ENCODE data around the gene MB21D2. TPM values are rescaled to one million over a fixed set of nuclear protein-coding genes. Genes with fewer than 3 reads are reported as not detected.

MB21D2 gene
- total and polyA plus RNA-seq, 2 experiments from 2014 or later = 8.1 to 35.9 TPM

GRCh38 chr3:192817506-192817905, 100.2 kb downstream of the MB21D2 start:
- peak; percentile 17; the same call in 2 of the 3 replicates for ATAC-seq
- no peak overlapping the region; the same call in 2 of the 3 replicates for H3K4me3 Mint-ChIP-seq
- peak overlapping the region; percentile 41 for H3K27ac Mint-ChIP-seq
- no peak for DNase-seq (ENCODE audit: low spot score)
- H3K4me3 ChIP-seq = no peak overlapping the region
- H3K4me2 ChIP-seq = no peak overlapping the region
- no peaks in the 10 kb centered on the region for H3K9me2 ChIP-seq (ENCODE audit: insufficient read depth)
- H3F3A ChIP-seq (replicated peaks; ENCODE audit: low read depth) = no peaks in the 10 kb centered on the region
- H4K20me1 ChIP-seq (replicated peaks; ENCODE audit: insufficient read depth) = peaks cover 7% of the 10 kb centered on the region; the same call in 1 of the 2 replicates
- no peaks in the 10 kb centered on the region for H3K9me3 Mint-ChIP-seq
- H3K27me3 ChIP-seq (ENCODE audit: insufficient read depth) = no peaks in the 10 kb centered on the region
- H3K79me2 ChIP-seq (replicated peaks; ENCODE audit: insufficient read depth) = peaks cover 75% of the 10 kb centered on the region
- no peak overlapping the region for H2AFZ ChIP-seq
- H3K4me1 ChIP-seq (ENCODE audit: insufficient read depth) = peaks cover 34% of the 10 kb centered on the region
- no peak overlapping the region for H3K27ac ChIP-seq (ENCODE audit: low read depth)
- TF ChIP-seq EZH2 (IDR thresholded peaks at IDR 0.05; ENCODE audit: low read depth, unreplicated experiment) = no peak
- TF ChIP-seq JUNB (IDR thresholded peaks at IDR 0.05; ENCODE audit: unreplicated experiment) = no peak
- TF ChIP-seq STAT1 (IDR thresholded peaks at IDR 0.05; ENCODE audit: unreplicated experiment) = no peak
- TF ChIP-seq CTCF (conservative IDR thresholded peaks at IDR 0.05; ENCODE audit: low read depth in 2 of 2) = peak in 1 of 2 experiments; percentile 24; a peak in 1 of 4 replicates
- TF ChIP-seq CREB1 (CRISPR knock-in tag; IDR thresholded peaks at IDR 0.05; ENCODE audit: low read depth) = no peak
- H3K27me3 Mint-ChIP-seq (ENCODE audit: insufficient read depth, low read depth, poor library complexity) = no peaks in the 10 kb centered on the region
- no peaks in the 10 kb centered on the region for H3K36me3 ChIP-seq (ENCODE audit: insufficient read depth)
- H3K4me1 Mint-ChIP-seq = peaks cover 56% of the 10 kb centered on the region
- H3K36me3 Mint-ChIP-seq (ENCODE audit: low read depth) = no peaks in the 10 kb centered on the region

DNA sequence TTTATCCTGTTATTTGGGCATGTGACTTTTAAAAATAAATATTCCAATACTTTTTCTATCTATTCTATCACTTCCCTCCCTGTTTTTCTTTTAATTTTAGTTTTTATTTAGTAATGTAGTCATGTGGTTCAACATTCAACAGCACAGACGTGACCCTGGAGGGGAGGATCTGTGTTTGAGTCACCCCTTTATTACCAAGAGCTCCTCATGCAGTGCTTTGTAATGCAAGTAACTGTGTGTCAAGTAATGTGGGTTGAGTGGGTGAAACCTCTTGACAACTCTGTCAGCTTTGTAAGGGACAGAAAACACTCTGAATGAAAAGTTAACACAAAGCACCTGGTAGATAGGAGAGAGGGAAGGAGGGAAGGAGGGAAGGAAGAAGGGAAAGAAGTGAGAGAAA, 100.6 kb downstream of the MB21D2 start:
- no peaks in the 10 kb centered on the region for H3K9me2 ChIP-seq (ENCODE audit: insufficient read depth)
- H3K36me3 ChIP-seq (ENCODE audit: insufficient read depth) = no peaks in the 10 kb centered on the region
- Mint-ChIP-seq H3K4me1 (peaks cover 52% of the 10 kb centered on the region), H3K27ac (no peak overlapping the region), H3K4me3 (no peak overlapping the region), H3K27me3 (ENCODE audit: insufficient read depth, low read depth, poor library complexity) (no peaks in the 10 kb centered on the region), H3K9me3 (no peaks in the 10 kb centered on the region), H3K36me3 (ENCODE audit: low read depth) (no peaks in the 10 kb centered on the region)
- no peak overlapping the region for H3K4me2 ChIP-seq
- H3K27me3 ChIP-seq (ENCODE audit: insufficient read depth) = no peaks in the 10 kb centered on the region
- no peak overlapping the region for H3K4me3 ChIP-seq
- TF ChIP-seq STAT1 (IDR thresholded peaks at IDR 0.05; ENCODE audit: unreplicated experiment) (no peak), CREB1 (CRISPR knock-in tag; IDR thresholded peaks at IDR 0.05; ENCODE audit: low read depth) (no peak), CTCF (conservative IDR thresholded peaks at IDR 0.05; ENCODE audit: low read depth in 2 of 2) (no peak), EZH2 (IDR thresholded peaks at IDR 0.05; ENCODE audit: low read depth, unreplicated experiment) (no peak)
- TF ChIP-seq, protein P1, sequence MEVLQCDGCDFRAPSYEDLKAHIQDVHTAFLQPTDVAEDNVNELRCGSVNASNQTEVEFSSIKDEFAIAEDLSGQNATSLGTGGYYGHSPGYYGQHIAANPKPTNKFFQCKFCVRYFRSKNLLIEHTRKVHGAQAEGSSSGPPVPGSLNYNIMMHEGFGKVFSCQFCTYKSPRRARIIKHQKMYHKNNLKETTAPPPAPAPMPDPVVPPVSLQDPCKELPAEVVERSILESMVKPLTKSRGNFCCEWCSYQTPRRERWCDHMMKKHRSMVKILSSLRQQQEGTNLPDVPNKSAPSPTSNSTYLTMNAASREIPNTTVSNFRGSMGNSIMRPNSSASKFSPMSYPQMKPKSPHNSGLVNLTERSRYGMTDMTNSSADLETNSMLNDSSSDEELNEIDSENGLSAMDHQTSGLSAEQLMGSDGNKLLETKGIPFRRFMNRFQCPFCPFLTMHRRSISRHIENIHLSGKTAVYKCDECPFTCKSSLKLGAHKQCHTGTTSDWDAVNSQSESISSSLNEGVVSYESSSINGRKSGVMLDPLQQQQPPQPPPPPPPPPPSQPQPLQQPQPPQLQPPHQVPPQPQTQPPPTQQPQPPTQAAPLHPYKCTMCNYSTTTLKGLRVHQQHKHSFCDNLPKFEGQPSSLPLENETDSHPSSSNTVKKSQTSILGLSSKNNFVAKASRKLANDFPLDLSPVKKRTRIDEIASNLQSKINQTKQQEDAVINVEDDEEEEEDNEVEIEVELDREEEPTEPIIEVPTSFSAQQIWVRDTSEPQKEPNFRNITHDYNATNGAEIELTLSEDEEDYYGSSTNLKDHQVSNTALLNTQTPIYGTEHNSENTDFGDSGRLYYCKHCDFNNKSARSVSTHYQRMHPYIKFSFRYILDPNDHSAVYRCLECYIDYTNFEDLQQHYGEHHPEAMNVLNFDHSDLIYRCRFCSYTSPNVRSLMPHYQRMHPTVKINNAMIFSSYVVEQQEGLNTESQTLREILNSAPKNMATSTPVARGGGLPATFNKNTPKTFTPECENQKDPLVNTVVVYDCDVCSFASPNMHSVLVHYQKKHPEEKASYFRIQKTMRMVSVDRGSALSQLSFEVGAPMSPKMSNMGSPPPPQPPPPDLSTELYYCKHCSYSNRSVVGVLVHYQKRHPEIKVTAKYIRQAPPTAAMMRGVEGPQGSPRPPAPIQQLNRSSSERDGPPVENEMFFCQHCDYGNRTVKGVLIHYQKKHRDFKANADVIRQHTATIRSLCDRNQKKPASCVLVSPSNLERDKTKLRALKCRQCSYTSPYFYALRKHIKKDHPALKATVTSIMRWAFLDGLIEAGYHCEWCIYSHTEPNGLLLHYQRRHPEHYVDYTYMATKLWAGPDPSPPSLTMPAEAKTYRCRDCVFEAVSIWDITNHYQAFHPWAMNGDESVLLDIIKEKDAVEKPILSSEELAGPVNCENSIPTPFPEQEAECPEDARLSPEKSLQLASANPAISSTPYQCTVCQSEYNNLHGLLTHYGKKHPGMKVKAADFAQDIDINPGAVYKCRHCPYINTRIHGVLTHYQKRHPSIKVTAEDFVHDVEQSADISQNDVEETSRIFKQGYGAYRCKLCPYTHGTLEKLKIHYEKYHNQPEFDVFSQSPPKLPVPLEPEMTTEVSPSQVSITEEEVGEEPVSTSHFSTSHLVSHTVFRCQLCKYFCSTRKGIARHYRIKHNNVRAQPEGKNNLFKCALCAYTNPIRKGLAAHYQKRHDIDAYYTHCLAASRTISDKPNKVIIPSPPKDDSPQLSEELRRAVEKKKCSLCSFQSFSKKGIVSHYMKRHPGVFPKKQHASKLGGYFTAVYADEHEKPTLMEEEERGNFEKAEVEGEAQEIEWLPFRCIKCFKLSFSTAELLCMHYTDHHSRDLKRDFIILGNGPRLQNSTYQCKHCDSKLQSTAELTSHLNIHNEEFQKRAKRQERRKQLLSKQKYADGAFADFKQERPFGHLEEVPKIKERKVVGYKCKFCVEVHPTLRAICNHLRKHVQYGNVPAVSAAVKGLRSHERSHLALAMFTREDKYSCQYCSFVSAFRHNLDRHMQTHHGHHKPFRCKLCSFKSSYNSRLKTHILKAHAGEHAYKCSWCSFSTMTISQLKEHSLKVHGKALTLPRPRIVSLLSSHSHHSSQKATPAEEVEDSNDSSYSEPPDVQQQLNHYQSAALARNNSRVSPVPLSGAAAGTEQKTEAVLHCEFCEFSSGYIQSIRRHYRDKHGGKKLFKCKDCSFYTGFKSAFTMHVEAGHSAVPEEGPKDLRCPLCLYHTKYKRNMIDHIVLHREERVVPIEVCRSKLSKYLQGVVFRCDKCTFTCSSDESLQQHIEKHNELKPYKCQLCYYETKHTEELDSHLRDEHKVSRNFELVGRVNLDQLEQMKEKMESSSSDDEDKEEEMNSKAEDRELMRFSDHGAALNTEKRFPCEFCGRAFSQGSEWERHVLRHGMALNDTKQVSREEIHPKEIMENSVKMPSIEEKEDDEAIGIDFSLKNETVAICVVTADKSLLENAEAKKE (CRISPR knock-in tag; IDR thresholded peaks at IDR 0.05) = no peak
- H3K4me1 ChIP-seq (ENCODE audit: insufficient read depth) = peaks cover 34% of the 10 kb centered on the region
- no peak for DNase-seq (ENCODE audit: low spot score)
- H3F3A ChIP-seq (replicated peaks; ENCODE audit: low read depth) = no peaks in the 10 kb centered on the region
- no peak overlapping the region for H2AFZ ChIP-seq
- peaks cover 7% of the 10 kb centered on the region; the same call in 1 of the 2 replicates for H4K20me1 ChIP-seq (replicated peaks; ENCODE audit: insufficient read depth)
- ATAC-seq = peak; percentile 24; the same call in 1 of the 3 replicates
- H3K27ac ChIP-seq (ENCODE audit: low read depth) = no peak overlapping the region
- H3K79me2 ChIP-seq (replicated peaks; ENCODE audit: insufficient read depth) = peaks cover 75% of the 10 kb centered on the region

Measured in GM23338 (cell line).